Sigmoid colon (tissue), 7 donors: ENCODE data around the gene NISCH. TPM values are rescaled to one million over a fixed set of nuclear protein-coding genes. Genes with fewer than 3 reads are reported as not detected.

Source experiments
- DNase-seq: peaks from one replicate; pipeline ENCODE4 v3.0.0-alpha.2; 2019
- H3K27ac ChIP-seq, 4 donors: fragments of 200-600 bp; sonication (generic); one replicate each; pipeline ENCODE4 v1.5.1; 2016 to 2019; ENCODE audit warnings: mild to moderate bottlenecking in 1 of 4
- H3K27me3 ChIP-seq, 3 donors: fragments of 200-600 bp; sonication (generic); one replicate each; pipeline ENCODE4 v1.5.1; 2019; ENCODE audit warnings: mild to moderate bottlenecking in 1 of 3
- H3K36me3 ChIP-seq, 4 donors: fragments of 200-600 bp; sonication (generic); one replicate each; pipeline ENCODE4 v1.5.1; 2016 to 2019
- H3K4me1 ChIP-seq, 4 donors: fragments of 200-600 bp; sonication (generic); one replicate each; pipeline ENCODE4 v1.5.1; 2017 to 2019
- H3K4me3 ChIP-seq, 4 donors: fragments of 200-600 bp; sonication (generic); one replicate each; pipeline ENCODE4 v1.5.1; 2017 to 2019; ENCODE audit warnings: mild to moderate bottlenecking in 2 of 4, moderate library complexity in 1 of 4
- H3K9me3 ChIP-seq, 4 donors: fragments of 200-600 bp in 3 of 4; sonication (generic) in 3 of 4; one replicate each; pipeline versions ENCODE4 v1.5.1 to v1.6.1; 2013 to 2019
- EP300 ChIP-seq, 4 donors: sonication (generic); formaldehyde crosslinking; IDR thresholded peaks; one replicate each; pipeline ENCODE4 v1.6.1; 2017; ENCODE audit warnings: antibody characterized with exemption in 4 of 4
- POLR2A ChIP-seq, 2 donors: fragments of 450-650 bp; IDR thresholded peaks; one replicate each; pipeline ENCODE4 v1.6.1; 2016; ENCODE audit warnings: antibody characterized with exemption in 2 of 2, mild to moderate bottlenecking in 2 of 2, moderate library complexity in 2 of 2
- POLR2AphosphoS5 ChIP-seq, 4 donors: sonication (generic); formaldehyde crosslinking; IDR thresholded peaks; one replicate each; pipeline ENCODE4 v1.6.1; 2017; ENCODE audit warnings: antibody characterized with exemption in 4 of 4
- WGBS, 2 donors: extraction: QIAGEN DNeasy Blood & Tissue Kit; methylation state at CpG; one replicate each; pipeline ENCODE4 v1.1.7; 2013; 5-methylcytosine and 5-hydroxymethylcytosine counted together
- intact Hi-C: fragments of 100-400 bp; cut with DNase I; formaldehyde crosslinking; loops from one replicate; pipeline ENCODE4 v1.15.1; 2023
- polyA plus RNA-seq, 3 donors: library from polyadenylated mRNA; stranded (reverse); fragments of 200-250 nt; gene quantifications; one replicate each; pipeline ENCODE4 v1.2.3, GENCODE V29; 2013
- total RNA-seq, 4 donors: library from RNA; depleted of rRNA; stranded (reverse); fragments of >200 nt; gene quantifications; one replicate each; pipeline ENCODE4 v1.1.0, GENCODE V29; 2016
- TF ChIP-seq, protein P1 (sequence below), 4 experiments: fragments of 450-650 bp in 3 of 4; fragments of 200-600 bp in 1 of 4; IDR thresholded peaks; one replicate each; pipeline ENCODE4 v1.5.1; 2016 to 2019; ENCODE audit warnings: antibody characterized with exemption in 4 of 4, mild to moderate bottlenecking in 3 of 4, moderate library complexity in 2 of 4
- donor health status: healthy with polysubstance abuse.
- donor health status: Bipolar disorder and iron deficiency.
- donor health status: healthy.

The NISCH gene
- total and polyA plus RNA-seq, 7 donors = 14.3 to 113 (median 53.5) TPM

DNA sequence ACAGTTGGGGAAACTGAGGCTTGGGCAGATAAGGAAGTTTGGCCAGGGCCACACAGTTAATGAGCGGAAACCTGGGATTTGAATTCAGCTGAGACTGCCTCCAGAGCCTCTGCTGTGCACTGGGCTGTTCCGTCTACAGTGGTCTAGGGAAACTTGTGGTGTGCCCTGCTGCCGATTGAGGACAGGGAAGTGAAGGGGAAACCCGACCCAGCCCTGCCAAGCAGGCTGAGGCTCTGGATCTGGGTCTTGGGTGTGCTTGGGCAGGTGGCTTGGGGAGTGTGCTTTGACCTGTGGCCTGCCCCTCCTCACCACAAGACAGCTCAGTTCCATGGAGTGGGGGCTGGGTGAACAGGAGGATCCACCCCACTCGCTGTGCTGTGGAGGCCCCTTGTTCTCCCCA is 17.6 kb downstream of the NISCH start:
- Histone ChIP-seq H3K27me3 (no peaks in the 10 kb centered on the region), H3K4me3 (no peak overlapping the region), H3K4me1 (peaks cover 0 to 15% (median 9%) of the 10 kb centered on the region in 4 donors), H3K27ac (no peak overlapping the region), H3K9me3 (no peaks in the 10 kb centered on the region), H3K36me3 (peaks cover 47 to 75% (median 53%) of the 10 kb centered on the region in 4 donors)
- TF ChIP-seq POLR2A (IDR thresholded peaks at IDR 0.05) (no peak), POLR2AphosphoS5 (IDR thresholded peaks at IDR 0.05) (no peak), EP300 (IDR thresholded peaks at IDR 0.05) (no peak)
- TF ChIP-seq, protein P1, sequence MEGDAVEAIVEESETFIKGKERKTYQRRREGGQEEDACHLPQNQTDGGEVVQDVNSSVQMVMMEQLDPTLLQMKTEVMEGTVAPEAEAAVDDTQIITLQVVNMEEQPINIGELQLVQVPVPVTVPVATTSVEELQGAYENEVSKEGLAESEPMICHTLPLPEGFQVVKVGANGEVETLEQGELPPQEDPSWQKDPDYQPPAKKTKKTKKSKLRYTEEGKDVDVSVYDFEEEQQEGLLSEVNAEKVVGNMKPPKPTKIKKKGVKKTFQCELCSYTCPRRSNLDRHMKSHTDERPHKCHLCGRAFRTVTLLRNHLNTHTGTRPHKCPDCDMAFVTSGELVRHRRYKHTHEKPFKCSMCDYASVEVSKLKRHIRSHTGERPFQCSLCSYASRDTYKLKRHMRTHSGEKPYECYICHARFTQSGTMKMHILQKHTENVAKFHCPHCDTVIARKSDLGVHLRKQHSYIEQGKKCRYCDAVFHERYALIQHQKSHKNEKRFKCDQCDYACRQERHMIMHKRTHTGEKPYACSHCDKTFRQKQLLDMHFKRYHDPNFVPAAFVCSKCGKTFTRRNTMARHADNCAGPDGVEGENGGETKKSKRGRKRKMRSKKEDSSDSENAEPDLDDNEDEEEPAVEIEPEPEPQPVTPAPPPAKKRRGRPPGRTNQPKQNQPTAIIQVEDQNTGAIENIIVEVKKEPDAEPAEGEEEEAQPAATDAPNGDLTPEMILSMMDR (IDR thresholded peaks at IDR 0.05) = no peak
- intact Hi-C loops = loop anchor here (5.0 kb wide), 1 partner anchor 64 kb away; the partner anchor contains the start of gene UQCC5
- WGBS, 2 donors = 84 to 87% methylated on average over 5 of the region's 5 CpGs
- DNase-seq = no peak

- Histone ChIP-seq H3K4me3 (no peak overlapping the region), H3K4me1 (peaks cover 0 to 2% (median 0%) of the 10 kb centered on the region in 4 donors), H3K27ac (no peak overlapping the region), H3K36me3 (peaks cover 69 to 100% (median 85%) of the 10 kb centered on the region in 4 donors), H3K9me3 (no peaks in the 10 kb centered on the region), H3K27me3 (no peaks in the 10 kb centered on the region)
- WGBS, 2 donors = 95% methylated on average over 16 of the region's 16 CpGs
- TF ChIP-seq, protein P1 (IDR thresholded peaks at IDR 0.05) = no peak
- TF ChIP-seq EP300 (IDR thresholded peaks at IDR 0.05) = no peak
- no peak for TF ChIP-seq POLR2AphosphoS5 (IDR thresholded peaks at IDR 0.05)
- DNase-seq = no peak
- intact Hi-C loops = no loop called here
Observed at GRCh38 chr3:52477076-52477795, 21.8 kb downstream of the NISCH start.

DNA sequence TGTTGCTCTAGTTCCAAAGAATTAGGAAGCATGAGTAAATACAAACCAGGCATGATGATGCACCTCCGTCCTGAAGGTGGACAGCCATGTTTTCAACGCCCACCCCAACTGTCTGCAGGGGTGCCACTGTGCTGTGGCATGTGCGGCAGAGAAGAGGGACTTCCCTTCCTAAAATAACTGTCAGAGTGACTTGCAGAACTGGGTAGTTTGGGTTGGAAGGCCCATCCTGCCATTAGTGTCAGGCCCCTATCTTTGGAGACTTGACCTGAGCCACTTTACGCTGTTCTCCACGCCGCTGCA is 22.3 kb downstream of the NISCH start:
- Histone ChIP-seq H3K4me1 (peaks cover 0 to 7% (median under 1%) of the 10 kb centered on the region in 4 donors), H3K36me3 (peaks cover 69 to 100% (median 82%) of the 10 kb centered on the region in 4 donors), H3K9me3 (no peaks in the 10 kb centered on the region), H3K27me3 (no peaks in the 10 kb centered on the region), H3K27ac (no peak overlapping the region), H3K4me3 (no peak overlapping the region)
- no peak for DNase-seq
- TF ChIP-seq EP300 (IDR thresholded peaks at IDR 0.05) = no peak
- TF ChIP-seq POLR2AphosphoS5 (IDR thresholded peaks at IDR 0.05) = no peak
- no peak for TF ChIP-seq POLR2A (IDR thresholded peaks at IDR 0.05)
- TF ChIP-seq, protein P1 (IDR thresholded peaks at IDR 0.05) = no peak
- intact Hi-C loops = no loop called here
- WGBS, 2 donors = 95 to 96% methylated on average over 6 of the region's 6 CpGs

DNA sequence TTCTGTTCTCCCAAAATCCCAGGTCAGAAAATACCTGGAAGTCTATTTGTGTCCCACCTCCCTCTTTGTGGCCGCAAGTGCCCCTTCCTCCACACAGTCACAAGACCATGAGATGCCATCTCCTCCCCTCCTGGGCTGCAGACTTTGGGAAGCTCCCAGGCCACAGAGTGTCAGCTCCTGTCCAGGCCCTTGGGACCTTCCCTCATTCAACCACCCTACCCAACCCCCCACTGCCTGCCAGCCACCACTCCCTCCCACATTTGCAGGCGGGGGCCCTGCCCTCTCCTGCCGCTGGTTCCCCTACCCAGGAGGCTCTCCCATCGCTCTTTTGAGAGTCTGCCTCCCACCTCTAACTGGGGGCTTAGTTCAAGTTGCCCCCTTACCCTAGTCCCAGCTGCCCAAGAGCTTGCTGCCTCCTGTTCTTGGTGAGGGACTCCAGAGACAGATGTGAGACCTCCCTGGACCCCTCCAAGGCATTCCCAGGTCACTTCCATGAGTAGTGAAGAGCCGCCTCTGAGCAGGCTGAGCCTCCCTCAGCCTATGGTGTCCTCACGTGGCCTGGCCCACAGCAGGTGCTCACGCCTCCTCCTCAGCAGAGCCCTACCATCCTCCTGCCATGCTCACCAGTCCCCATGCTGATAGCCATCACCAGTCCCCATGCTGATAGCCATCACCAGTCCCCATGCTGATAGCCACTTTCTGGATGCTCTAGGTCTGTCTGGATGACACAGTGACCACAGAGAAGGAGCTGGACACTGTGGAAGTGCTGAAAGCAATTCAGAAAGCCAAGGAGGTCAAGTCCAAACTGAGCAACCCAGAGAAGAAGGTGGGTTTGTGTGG is 23.9 kb downstream of the NISCH start:
- Histone ChIP-seq H3K27me3 (no peaks in the 10 kb centered on the region), H3K36me3 (peaks cover 59 to 88% (median 68%) of the 10 kb centered on the region in 4 donors), H3K9me3 (no peaks in the 10 kb centered on the region), H3K27ac (no peak overlapping the region), H3K4me1 (peaks cover 0 to 22% (median 16%) of the 10 kb centered on the region in 4 donors), H3K4me3 (no peak overlapping the region)
- 94 to 96% methylated on average over 7 of the region's 7 CpGs for WGBS, 2 donors
- DNase-seq = no peak
- TF ChIP-seq EP300 (IDR thresholded peaks at IDR 0.05) (no peak), POLR2AphosphoS5 (IDR thresholded peaks at IDR 0.05) (no peak), POLR2A (IDR thresholded peaks at IDR 0.05) (no peak)
- TF ChIP-seq, protein P1 (IDR thresholded peaks at IDR 0.05) = no peak
- intact Hi-C loops = no loop called here
